Duodenal mucosa (tissue), 2 donors: ENCODE measurements around the gene ELL2.

Experiments used
- H3K27ac ChIP-seq: one replicate; pipeline ENCODE4 v1.7.0; 2013; ENCODE audit warnings: low read depth, low read length
- H3K27me3 ChIP-seq, 2 donors: one replicate each; pipeline ENCODE4 v1.7.0; 2013; ENCODE audit warnings: low read length in 2 of 2, control low read depth in 1 of 2; ENCODE audit not compliant: insufficient read depth in 2 of 2, control insufficient read depth in 1 of 2
- H3K36me3 ChIP-seq, 2 donors: one replicate each; pipeline ENCODE4 v1.7.0; 2013; ENCODE audit warnings: low read length in 2 of 2, control low read depth in 1 of 2; ENCODE audit not compliant: insufficient read depth in 2 of 2, control insufficient read depth in 1 of 2
- H3K4me1 ChIP-seq, 2 donors: one replicate each; pipeline ENCODE4 v1.7.0; 2013; ENCODE audit warnings: low read length in 2 of 2, control low read depth in 1 of 2; ENCODE audit not compliant: insufficient read depth in 2 of 2, control insufficient read depth in 1 of 2
- H3K4me3 ChIP-seq, 2 donors: one replicate each; pipeline ENCODE4 v1.7.0; 2013; ENCODE audit warnings: low read length in 2 of 2, low read depth in 1 of 2
- H3K9ac ChIP-seq, 2 donors: one replicate each; pipeline ENCODE4 v1.7.0; 2013; ENCODE audit warnings: low read length in 2 of 2, low read depth in 1 of 2
- H3K9me3 ChIP-seq, 2 donors: one replicate each; pipeline ENCODE4 v1.7.0; 2013; ENCODE audit warnings: low read length in 2 of 2, control low read depth in 1 of 2; ENCODE audit not compliant: control insufficient read depth in 1 of 2

ELL2 gene

GRCh38 chr5:95835682-95836385 is 125.8 kb downstream of the ELL2 start:
- H3K4me1 ChIP-seq, result peaks cover 16 to 23% of the 10 kb centered on the region in 2 donors
- no peaks in the 10 kb centered on the region for H3K9me3 ChIP-seq
- H3K27me3 ChIP-seq, result no peaks in the 10 kb centered on the region
- H3K27ac ChIP-seq, result peak overlapping the region; percentile 15
- peak overlapping the region; percentile 72 to 74 for H3K4me3 ChIP-seq
- H3K36me3 ChIP-seq, result no peaks in the 10 kb centered on the region
- peak overlapping the region; percentile 50 to 83 for H3K9ac ChIP-seq
